NCI-H2227 treated with DMSO at 0.1 percent for 48 hours (cell line): ENCODE data around the gene SEPTIN10.
"Not testable (repeated sequence)": the region's sequence is repeated elsewhere in the genome, so short reads cannot be mapped to it uniquely, and the experiment has no call there.

Source experiments
- DNase-seq: peaks from one replicate; lab custom pipeline; 2025; lab: John Stamatoyannopoulos, UW

Gene SEPTIN10

DNA sequence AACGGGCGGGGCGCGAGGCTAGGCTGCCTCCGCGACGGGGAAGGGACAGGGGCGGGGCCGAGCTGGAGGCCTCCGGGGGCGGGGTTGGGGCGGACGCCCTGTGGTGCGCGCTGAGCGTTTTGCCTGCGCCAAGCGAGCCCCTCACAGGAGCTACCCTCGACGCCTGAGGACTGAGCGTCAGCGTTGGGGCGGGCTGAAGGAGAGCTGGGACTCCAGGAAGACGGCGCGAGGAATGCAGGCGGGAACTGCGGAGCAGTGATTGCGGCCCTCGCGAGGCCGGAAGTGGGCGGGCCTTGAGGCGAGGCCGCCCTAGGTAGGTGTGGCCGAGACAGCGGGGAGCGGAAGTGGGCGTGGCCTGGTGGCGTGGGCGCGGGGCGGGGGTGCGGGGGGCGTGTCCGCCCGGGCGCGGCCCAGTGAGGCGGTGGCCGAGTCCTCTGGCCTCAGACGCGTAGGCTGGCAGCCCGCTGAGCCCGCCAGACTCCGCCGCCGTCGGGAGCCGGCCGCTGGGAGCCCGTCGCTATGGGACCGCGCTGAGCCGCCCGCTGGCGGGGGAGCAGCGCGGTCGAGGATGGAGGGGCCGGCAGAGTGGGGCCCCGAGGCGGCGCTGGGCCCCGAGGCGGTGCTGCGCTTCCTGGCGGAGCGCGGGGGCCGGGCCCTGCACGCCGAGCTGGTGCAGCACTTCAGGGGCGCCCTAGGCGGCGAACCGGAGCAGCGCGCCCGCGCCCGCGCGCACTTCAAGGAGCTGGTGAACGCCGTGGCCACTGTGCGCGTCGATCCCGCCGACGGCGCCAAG, at the start of gene SEPTIN10, which contains the start of gene SOWAHC:
SEPTIN10 (minus strand) TSS at position 45 of the 793 bp plus-strand sequence. CDS start 139 bp downstream, outside the sequence.
SOWAHC (plus strand) TSS at position 443 of the 793 bp plus-strand sequence; CDS start at position 569, 126 bp downstream.
- DNase-seq, result peak; percentile 96

DNA sequence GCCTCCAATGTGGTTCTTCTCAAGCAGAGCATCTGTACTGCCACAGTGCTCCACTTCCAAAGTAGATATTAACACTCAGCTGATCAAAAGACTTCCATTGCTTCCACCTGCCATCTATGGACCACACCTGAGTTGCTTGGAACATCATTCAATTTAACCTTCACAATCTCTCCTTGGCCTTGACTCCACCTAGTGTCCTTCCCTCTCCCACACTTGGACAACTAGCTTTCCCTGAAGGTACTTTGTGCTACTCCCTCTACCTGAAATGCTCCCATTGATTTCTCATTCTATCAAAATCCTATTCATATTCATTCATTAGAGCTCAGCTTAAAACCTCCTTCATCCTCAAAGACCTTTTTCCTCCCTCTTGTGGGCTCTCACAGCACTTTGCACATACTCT, 49.1 kb upstream of the SEPTIN10 start:
- DNase-seq, result no peak

GRCh38 chr2:109660046-109660860, 46.5 kb upstream of the SEPTIN10 start:
- no peak for DNase-seq

- no peak for DNase-seq
Observed at GRCh38 chr2:109659396-109660045, 45.8 kb upstream of the SEPTIN10 start.

GRCh38 chr2:109655287-109655686, 41.5 kb upstream of the SEPTIN10 start:
- no peak for DNase-seq

- no peak for DNase-seq
Observed at GRCh38 chr2:109654326-109655050, 40.7 kb upstream of the SEPTIN10 start.

- no peak for DNase-seq
Observed at GRCh38 chr2:109649736-109650695, 36.2 kb upstream of the SEPTIN10 start.

- no peak for DNase-seq
Observed at GRCh38 chr2:109648041-109648527, 34.3 kb upstream of the SEPTIN10 start.

GRCh38 chr2:109647636-109648035, 33.9 kb upstream of the SEPTIN10 start:
- no peak for DNase-seq

DNA sequence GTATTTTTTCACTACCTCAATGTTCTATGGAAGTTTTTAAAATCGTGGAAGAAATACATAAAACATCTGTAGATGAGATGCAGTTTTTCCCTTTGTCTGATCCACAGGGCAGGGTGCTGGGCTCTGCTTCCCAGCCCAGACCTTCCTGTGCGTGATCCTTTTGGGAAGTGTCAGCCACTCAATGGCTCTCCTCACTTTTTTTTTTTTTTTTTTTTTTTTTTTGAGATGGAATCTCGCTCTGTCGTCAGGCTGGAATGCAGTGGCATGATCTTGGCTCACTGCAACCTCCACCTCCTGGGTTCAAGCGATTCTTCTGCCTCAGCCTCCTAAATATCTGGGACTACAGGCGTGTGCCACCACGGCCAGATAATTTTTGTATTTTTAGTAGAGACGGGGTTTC, 33.2 kb upstream of the SEPTIN10 start:
- no peak for DNase-seq

DNA sequence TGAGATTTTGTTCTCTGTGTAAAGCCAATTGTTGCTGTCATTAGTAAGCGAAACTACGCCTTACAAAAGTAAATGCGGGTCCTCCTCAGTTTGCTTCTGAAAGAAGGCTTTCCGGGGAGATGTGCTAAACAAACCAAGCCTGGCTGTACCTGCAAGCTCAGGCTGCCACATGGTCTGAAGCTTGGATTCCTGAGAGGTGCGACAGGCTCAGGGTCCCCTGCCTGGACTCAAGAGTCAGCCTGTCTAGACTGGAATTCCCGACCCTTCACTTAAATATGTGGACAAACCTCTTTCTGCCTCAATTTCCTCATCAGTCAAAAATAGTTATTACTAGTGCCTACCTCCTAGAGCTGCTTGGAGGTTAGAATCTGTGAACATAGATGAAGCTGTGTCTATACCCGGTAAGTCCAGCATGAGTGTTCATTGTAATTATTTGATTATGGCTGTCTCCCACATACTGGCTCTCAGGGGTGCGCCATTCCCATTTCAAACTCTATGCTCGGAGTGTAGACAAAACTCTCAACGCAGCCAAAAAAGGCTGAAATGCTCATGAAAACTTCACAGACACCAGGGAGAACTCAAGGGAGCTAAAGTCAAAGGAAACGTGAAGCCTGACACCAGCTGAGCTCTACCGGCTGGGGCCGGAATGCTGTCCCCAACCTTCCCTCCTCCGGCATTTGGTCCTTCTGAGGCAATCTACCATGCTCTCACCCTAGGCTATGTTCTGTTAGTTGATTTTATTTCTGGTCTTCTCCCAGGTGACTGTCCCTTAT, 31.8 kb upstream of the SEPTIN10 start:
- no peak for DNase-seq

GRCh38 chr2:109644571-109645275, 31.0 kb upstream of the SEPTIN10 start:
- no peak for DNase-seq

GRCh38 chr2:109640000-109640399, 26.2 kb upstream of the SEPTIN10 start:
- not testable (repeated sequence) for DNase-seq

DNA sequence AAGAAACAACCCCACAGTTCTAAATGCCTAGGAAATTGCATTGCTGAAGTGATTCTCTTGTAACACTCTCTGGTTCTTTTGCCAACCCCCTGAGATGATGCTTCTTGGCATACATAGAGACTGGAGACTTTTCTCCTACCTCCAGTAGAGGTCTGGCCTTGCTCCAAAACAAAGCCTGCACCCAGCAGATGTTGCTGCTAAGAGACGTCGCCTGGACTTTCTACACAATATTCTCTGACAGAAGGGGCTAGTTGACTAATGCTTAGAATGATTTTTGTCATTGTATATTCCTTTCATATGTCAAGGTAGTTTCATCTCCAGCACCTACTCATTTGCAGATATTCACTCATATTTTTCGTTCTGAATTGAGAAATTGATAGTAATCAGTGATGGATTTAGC, 25.0 kb upstream of the SEPTIN10 start:
- no peak for DNase-seq

DNA sequence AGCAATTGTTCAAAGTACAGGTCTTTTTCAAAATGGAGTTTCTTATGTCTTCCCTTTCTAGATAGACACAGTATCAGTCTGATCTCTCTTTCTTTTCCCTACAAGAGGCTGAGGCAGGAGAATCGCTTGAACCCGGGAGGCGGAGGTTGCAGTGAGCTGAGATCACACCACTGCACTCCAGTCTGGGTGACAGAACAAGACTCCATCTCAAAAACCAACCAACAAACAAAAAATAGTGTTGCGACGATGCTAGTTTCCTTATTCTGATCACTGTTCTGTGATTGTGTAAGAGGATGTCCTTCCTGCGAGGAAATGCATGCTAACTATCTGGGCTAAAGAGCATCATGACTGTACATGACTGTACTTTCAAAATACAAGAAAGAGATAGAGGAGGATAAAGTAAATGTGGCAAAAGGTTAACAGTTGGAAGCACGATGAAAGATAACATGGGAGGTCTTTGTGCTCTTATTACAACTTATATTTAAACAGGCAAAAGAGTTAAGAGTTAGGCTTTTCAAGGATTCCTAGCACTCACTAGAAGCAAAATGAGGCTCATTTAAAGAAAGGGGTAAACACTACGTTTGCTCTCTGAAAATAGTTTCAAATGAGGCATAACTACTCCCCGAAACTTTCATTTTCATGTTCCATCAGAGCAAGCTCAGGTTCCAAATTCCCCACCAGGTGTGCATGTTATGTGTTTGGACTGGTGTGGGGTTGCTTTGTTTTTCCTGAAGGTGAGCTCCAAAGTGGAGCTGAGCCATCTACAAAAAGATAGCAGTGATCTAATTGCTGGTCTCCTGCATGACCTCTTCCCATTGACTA, 24.2 kb upstream of the SEPTIN10 start:
- DNase-seq, result no peak

DNA sequence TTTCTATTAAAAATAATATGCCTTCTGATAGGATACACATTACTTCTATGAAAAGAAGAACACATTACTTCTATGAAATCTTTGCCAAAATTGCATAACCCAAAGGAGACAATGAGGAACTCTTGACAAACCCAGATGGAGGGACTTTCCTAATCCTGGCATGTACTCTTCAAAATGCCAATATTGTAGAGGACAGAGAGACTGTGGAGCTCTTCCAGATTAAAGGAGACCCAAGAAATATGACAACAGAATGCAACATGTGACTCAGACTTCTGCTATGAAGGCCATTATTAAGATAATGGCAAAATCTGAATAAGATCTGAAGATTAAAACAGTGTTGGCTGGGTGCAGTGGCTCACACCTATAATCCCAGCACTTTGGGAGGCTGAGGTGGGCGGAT, 22.6 kb upstream of the SEPTIN10 start:
- no peak for DNase-seq

- DNase-seq, result no peak
Observed at GRCh38 chr2:109635426-109636304, 21.9 kb upstream of the SEPTIN10 start.
